Occipital lobe (tissue), 2 donors: Measurements from ENCODE around the gene POU6F2. TPM values are rescaled to one million over a fixed set of nuclear protein-coding genes. Genes with fewer than 3 reads are reported as not detected.
A peak's percentile ranks its signal among the peaks of the same experiment; 100 is the strongest.

ENCODE experiments used
- DNase-seq: peaks from one replicate; lab custom pipeline; 2025; lab: John Stamatoyannopoulos, UW
- total RNA-seq: library from RNA; depleted of rRNA; stranded (reverse); fragments of >200 nt; gene quantifications from one replicate; pipeline ENCODE4 v1.2.3, GENCODE V29; 2014

POU6F2 gene
- total RNA-seq, 1 donor from 2014 or later, result 2.0 TPM

DNA sequence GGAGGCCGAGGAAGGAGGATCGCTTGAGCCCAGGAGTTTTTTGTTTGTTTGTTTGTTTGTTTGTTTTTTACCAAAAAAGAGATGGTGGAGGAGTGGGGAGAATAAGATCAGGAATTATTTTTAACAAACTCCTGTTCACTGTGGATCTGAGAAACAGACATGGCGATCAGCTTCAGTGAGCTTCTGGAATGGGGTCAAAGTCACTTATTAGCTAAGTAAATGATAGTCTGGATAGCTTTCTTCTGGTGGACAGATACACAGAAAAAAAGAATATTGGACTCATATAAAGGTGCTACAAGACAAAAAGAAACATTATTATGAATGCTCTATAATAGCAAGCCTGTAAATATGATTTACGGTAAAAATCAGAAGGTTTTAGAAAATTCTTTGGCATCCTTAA lies 85.1 kb downstream of the POU6F2 start:
- no peak for DNase-seq

DNA sequence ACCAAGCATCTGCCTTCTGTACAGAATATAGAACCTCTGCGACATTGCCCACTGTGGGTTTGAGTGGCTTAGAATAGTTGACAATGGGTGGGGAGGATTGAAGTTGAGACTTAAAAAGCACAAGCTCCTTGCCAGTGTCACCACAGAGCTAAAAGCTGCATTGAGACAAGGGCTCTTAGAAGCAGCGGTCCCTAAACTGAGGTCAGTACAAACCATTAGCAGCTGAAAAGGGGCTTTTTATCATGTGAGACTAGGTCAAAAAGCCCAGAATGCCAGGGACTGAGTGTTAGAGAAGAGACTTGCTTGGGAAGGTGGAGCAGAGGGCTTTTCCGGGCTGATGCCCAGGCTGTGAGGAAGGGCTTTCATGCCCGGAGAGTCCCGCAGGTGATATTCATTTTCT lies 91.3 kb downstream of the POU6F2 start:
- DNase-seq, result no peak

DNA sequence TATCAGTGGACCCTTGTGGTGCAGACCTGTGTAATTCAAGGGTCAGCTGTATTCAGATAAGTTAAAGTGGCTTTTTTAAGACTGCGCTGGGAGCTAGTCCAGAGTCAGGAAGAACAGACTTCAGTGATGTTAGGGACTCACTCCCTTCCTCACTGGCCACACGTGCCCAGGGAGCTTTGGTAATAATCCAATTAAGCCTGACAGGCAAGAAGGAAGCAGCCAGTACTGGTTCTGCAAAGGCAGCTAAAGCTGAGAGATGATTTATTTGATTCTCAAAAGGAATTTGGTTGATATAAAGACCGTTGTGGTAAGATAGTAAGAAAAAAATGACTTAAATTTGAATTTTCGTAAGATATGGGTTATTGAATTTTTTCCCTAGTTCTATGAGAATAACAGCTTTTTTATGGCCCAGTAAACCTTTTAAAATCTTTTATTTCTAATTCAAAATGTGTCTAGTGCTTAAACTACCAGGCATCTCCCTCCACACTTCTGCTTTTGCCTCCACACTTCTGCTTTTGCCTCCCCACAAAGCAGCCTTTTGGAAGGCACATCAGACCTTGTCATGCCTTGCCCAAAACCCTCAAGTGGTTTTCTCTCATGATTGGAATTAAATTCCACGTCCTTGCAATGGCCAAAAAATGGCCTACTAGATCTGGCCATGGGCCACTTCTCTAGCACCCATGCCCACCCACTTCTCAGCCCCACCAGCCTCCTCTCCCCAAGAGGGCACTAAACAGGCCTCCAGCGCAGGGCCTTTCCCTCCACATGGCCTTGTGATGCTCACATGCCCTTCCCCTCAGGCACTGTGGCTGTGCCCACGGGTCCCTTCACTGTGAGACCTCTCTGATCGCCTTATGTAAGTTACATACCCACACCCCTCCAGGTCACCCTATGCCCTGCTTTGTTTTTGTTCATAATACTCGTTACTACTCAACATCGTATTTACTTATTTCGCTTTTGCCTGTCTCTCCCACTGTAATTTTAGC lies 92.5 kb downstream of the POU6F2 start:
- no peak for DNase-seq

DNA sequence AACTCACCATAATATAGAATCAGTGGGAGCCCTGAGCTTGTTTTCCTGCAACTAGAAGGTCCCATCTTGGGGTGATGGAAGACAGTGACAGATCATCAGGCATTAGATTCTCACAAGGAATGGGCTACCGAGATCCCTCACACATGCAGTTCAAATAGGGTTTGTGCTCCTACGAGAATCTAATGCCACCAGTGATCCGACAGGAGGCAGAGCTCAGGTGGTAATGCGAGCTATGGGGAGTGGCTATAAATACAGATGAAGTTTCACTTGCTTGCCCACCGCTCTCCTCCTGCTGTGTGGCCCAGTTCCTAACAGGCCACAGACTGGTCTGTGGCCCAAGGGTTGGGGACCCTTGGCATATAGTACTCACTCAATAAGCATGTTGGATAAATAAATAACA lies 93.4 kb downstream of the POU6F2 start:
- no peak for DNase-seq

DNA sequence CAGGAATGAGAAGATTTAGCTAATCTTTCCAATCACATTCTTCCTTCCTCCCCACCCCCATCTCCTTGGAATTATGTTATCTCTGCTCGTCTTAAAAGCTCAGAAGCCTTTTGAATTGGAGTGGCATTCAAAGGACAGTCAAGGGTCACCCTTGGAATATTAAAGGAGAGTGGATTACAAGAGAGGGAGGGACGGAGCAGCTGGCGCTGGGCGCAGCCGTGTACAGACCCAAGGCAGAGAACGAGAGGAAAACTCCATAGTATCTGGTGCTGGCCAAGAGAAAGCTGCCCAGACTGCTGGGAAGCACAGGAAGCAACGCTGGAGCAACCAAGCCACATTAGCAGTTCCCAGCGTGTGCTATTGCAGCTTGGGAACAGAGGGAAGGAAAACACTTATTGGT lies 95.7 kb downstream of the POU6F2 start:
- DNase-seq, result peak; percentile 20

DNA sequence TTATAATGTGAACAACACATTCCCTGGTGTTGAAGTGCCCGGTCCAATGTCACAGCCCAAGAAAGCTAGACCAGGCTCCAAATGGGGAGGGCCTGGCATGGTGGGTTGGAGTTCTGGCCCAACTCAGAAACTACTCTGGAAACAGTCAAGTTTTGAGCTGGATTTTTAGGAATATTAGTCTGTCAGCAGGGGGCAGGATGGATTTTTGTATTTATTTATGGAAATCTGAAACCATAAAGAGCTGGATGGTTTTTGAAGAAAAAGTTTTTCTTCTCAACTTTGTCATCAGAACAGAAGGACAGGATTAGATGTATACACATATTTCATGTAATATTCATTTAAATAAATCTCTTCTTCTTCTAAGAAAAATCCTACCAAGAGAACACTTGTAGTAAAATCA lies 97.5 kb downstream of the POU6F2 start:
- no peak for DNase-seq

DNA sequence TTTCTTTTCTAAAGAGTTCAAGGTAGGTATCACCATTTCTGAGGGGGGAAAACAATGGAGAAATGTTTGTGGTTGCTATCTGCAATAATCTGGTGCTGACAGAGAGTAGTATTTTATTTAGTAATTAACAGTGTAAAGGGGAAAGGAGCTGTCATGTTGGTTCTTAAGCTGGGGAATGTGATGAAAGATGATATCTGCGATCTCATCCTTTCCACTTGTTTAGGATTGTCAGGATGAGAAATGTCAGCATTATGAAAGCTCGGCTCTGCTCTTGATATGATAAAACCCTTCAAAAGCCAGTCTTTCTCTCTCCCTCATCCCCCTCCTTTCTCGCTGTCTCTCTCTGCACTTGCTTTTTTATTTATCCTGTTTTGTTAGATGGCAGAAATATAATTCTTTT lies 106.1 kb downstream of the POU6F2 start:
- DNase-seq, result no peak

DNA sequence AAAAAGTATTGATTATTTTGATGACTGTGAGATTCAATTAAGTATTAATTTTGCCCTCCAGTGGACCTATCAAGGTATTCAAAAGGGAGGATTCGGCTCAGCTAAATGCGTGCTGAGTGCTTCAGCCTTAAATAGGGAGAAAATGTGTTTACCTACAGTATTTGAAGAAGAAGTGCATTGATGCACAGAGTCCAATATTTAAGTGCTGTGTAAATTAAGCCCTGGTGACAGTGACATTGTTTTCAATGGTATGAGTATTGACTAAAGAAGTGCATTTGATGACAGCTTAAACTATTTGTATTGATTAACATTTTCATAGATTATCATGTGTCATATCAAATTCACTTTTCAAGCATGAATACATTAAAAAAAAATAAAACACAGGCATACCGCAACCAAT lies 106.6 kb downstream of the POU6F2 start:
- DNase-seq, result no peak

DNA sequence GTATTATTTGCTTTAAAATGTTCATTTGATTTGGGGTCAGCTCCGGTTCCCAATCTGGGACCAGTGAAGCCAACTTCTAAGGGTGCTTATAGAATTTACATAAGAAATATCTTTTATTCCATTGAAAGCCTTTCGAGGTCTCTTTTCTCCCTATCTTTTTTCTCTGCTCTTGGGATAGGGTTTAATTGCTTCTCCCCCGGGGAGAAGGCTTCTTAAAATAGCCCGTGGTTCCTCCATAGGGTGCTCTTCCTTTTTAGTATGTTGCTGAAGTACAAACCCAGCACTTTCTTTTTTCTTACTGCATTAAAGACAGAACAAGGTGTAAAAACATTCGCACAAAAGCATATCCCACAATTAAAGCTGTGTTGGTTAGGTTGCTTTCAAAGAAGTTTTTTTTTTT lies 107.5 kb downstream of the POU6F2 start:
- DNase-seq, result no peak

DNA sequence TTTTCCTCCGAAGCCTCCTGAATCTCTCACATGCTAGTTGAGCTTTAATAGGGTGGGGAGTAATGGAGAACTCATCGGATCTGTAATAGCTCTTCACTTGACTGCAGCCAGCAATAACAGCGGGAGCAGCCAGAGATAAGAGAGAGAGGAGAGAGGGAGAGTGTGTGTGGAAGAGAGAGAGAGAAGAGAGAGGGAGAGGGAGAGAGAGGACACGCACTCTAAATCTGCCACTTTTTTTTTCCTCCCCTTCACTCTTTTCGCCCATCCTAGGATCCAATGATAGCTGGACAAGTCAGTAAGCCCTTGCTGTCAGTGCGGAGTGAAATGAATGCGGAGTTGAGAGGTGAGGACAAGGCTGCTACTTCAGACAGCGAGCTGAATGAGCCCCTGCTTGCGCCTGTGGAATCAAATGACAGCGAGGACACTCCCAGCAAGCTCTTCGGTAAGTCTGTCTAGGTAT lies 107.9 kb downstream of the POU6F2 start:
- no peak for DNase-seq

DNA sequence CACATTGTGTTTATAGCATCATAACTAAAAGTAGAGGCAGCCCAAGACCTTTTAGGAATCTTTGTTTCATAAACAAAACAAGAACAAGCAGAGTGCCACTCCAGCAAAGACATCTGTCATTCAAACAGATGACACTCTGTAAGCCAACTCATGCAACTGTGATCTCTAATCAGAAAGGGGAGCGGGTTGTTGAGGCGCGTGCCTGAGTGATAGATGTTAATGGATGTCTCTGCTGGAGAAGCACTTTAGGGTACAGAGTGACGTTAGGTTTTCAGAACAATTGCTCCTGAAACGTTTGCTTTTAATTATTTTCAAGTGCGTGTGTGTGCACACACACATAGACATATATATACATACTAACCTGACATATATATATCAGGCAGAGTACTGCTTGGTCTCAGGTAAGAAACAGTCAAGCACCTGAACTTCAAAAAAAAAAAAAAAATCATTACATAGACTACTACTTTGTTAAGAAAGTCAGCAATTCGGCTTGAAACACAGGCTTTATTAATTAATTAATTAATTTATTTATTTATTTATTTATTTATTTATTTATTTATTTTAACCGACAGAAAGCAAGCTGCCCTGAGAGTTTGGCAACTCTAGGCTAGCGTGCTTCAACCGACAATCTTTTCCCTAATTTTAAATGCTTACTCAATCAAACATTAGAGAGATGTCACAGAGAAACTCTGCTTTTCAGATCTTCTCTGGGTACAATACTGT lies 109.1 kb downstream of the POU6F2 start:
- no peak for DNase-seq

DNA sequence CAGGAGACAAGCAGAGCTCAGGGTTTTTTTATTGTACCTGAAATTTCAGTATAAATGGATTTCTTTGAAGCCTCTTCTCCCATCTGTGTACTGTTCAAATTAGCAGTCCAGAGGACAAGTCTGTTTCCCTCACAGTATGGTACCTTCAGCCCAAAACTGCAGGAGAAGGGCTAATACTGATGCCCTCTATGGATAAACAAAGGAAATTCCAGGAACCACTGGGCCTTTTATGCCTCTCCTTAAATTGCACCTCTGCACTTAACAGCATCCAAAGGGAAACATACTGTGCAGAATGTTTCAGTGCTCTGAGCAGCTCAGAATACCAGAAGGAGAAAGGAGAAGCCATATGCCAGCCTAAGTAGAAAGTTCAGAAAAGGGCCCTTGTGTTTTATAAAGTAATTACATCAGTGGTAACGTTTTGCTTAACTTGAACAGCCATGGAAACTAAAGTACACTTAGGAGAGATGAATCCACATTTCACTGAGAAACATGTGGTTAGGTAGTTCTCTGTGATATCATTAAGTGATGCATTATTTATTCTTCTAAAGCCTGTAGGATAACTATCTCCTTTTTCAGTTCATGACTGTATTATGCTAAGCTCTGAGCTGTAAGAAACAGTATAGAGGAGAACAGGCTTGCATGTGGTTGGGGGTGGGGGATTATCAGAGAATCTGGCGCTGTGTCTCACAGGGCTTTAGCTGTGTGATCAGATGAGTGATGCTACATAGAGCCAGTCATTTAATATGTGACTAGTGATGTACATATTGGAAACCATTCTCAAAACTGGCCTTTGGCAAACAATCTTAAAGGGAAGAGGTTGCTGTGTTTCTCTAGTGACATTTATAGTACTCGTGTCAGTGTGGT lies 111.3 kb downstream of the POU6F2 start:
- DNase-seq, result no peak

DNA sequence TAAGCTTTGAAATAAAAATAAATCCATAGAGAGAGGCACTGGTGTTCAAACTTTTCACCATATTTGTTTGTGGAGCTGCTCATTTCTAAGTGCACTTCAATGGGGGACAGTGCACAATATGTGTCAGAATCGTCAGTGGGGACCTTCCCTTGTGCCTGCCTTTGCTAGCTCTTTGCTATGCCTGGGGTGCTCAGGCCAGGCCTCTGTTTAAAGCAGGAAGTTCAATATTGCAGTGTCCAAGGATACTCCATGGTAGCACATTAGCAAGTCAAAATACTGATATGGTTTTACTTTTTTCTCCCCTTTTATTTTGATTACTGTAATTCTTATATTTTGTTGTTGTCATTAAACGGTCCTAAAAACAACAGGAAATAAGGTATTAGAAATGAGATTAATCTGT lies 113.4 kb downstream of the POU6F2 start:
- DNase-seq, result no peak

DNA sequence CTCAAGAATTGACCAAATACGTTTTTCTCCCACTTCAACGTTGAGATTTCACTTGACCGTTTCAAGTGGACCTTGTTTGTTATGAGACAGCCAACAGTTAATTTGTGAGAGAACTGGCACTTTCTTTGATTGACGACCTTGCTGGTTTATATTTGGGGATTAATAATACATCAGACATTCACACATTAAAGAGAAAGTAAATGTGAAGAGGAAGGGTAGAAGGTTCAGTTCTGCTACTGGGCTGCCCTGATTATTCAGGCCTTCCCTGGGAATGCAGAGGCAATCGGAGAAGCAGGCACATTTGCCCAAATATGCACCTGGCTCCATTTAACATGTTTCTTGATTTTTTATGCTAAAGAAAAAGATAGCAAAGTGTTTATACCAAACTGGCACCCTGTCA lies 114.1 kb downstream of the POU6F2 start:
- DNase-seq, result no peak

DNA sequence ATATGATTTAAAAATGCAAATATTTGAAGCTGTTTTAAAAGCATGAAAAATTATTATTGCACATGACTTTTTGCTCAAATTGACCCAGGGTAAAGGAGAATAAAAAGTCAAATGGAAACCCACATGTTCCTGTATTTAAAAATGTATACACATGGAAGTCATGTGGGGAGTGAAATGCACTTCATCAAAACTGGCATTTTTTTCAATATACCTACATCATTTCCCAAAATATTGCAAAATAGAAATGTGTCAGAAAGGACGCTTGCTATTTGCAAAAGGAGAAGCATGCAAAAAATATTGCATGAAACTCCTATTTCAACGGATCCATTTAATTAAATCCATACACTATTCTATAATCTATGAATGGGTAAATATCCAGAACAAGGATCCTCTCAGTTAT lies 117.0 kb downstream of the POU6F2 start:
- no peak for DNase-seq

DNA sequence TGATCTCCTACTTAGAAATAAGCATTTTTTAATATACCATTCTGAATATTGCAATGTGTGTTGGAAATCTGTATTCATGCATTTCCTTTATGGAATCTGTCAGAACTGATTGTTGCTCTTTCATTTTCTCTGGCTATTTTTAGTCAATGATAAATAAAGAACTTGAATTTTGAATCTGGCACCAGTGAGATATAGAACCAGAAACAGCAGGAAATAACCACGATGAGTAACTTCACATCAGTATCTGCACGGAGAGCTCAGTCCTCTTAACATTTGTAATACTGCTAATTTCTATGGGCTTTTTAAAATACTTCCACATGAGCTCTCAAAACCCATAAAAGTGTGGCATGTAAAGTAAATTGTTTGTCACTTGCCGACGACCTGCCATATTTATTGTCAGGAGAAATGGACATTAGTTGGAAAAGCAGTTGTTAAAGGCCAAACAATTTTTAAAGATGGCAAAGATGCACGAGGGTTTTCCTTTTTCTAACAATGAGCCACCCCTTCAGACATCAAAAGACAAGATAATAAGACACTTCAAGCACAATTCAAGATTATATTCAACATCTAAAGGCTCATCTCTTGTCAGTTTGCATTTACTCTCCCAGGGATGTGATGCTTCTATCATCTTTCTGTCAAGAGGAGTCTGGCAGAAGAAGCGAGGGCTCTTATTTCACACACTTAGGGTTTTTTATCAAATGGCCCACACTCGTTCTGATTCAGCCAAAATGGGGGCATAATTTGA lies 118.3 kb downstream of the POU6F2 start:
- no peak for DNase-seq

DNA sequence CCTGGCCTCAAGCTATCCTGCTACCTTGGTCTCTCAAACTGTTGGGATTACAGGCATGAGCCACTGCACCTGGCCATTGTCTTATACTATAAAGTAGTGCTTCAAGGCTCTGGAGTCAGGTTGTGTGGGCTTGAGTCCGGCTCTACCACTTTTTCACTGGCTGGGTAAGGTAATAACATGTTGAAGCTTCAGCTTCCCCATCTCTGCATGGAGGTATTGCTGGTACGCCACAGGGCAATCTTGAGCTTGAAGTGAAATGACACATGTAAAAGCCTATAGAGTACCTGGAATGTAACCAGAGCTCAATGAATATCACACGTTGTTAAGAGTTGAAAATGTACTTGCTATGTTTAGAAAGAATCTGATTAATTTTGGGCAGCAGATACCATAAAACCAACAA lies 120.8 kb downstream of the POU6F2 start:
- DNase-seq, result no peak

DNA sequence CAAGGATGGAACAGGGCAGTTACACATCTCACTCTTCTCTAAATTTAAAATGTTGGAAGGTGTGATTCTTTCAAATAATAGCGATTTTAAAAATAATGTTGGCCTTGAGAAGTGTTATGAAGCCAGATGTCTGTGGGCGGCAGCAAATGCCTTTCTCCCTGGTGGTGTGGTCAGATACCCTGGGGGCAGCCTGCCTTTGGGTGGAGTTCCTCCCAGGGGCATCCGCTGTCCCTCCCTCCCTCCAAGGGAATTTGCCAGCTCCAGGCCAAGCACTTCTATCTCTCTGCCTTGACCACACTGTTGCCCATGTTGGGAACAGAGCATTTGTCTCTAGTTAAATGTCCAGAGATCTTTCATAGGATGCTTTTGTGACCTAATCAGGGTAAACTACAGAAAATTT lies 121.4 kb downstream of the POU6F2 start:
- DNase-seq, result no peak

DNA sequence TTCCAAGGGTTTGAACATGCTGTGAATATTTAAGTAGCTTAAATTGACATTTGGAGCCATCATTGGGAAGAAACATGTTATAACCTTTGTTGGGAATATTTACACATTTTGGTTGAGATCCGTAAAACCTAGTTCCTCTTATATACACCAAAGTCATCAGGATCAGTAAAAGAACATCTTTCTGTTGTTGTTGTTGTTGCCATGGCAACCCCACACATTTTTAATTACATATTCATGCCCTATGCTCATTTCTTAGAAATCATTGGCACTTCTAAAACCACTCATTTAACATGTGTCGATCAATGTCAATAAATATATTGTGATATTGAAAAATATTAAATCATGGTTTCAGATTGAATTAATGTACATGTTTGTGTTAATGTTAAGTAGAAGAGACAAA lies 122.6 kb downstream of the POU6F2 start:
- no peak for DNase-seq

DNA sequence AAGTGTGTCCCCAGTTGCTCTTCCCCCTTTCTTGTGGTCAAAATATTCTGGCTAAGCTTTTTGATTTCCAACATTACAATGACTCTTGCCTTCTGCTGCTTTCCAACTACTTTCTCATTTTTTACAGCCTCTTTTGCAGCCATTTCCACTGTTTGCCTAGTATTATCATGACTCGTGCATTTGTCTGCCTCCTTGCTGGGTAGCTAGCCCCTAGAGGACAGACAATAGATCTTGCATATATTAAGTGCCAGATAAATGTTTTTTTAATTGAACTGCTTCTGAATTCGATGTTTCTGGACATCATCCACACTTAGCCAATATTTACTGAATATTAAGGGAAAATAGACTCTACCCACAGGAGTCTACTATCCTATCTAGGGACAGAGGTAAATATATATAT lies 124.5 kb downstream of the POU6F2 start:
- DNase-seq, result no peak

DNA sequence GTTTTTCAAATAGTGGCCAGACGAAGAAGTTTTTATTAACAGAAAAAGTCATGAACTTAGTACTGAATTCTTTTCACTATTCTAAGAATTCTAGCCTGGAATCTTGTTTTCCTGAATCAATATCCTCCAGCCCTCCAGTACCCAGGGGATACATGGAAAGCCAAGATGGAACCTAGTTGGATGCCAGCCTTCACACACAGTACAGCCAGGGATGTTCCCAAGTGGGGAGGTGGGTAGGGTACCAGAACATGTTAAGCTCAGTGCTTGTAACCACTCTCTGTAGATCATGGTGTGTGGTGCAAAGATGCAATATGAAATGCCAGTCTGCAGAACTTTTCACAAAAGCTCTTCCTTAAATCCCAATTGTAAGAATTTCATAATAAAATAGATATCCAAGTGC lies 128.0 kb downstream of the POU6F2 start:
- DNase-seq, result no peak
